Measurements from ENCODE around the gene ARPC5.

Gene ARPC5

GRCh38 chr1:183592733-183593132 lies 42.9 kb downstream of the ARPC5 start:
- H3K9ac ChIP-seq (ENCODE audit: low read depth, low read length, poor library complexity, severe bottlenecking) = no peak overlapping the region
- H3K4me2 ChIP-seq (ENCODE audit: low read depth, low read length, poor library complexity, severe bottlenecking) = no peak overlapping the region
- no peaks in the 10 kb centered on the region for H3K27me3 ChIP-seq (ENCODE audit: insufficient read depth, low read length, poor library complexity, severe bottlenecking)
- H3K9me3 ChIP-seq (ENCODE audit: insufficient read depth, low read depth, low read length) = no peaks in the 10 kb centered on the region
- no peaks in the 10 kb centered on the region for H3K9me2 ChIP-seq (replicated peaks; ENCODE audit: low read depth, low read length)
- H3F3A ChIP-seq (ENCODE audit: low read depth) = no peaks in the 10 kb centered on the region
- no peak overlapping the region for H2AFZ ChIP-seq (ENCODE audit: low read length)
- no peaks in the 10 kb centered on the region for H3K36me3 ChIP-seq (ENCODE audit: insufficient read depth, low read length)
- TF ChIP-seq CTCF (conservative IDR thresholded peaks at IDR 0.05; ENCODE audit: low read length) (no peak), EZH2phosphoT487 (IDR thresholded peaks at IDR 0.05; ENCODE audit: borderline replicate concordance) (no peak)
- no peak overlapping the region for H3K4me3 ChIP-seq (ENCODE audit: low read length, poor library complexity, severe bottlenecking)
- H4K20me1 ChIP-seq (ENCODE audit: insufficient read depth, low read length, poor library complexity, severe bottlenecking) = no peaks in the 10 kb centered on the region
- no peaks in the 10 kb centered on the region for H3K79me2 ChIP-seq (ENCODE audit: insufficient read depth, low read length)
- H3K4me1 ChIP-seq (ENCODE audit: insufficient read depth, low read length, poor library complexity, severe bottlenecking) = peaks cover 10% of the 10 kb centered on the region

- H3K9ac ChIP-seq (ENCODE audit: low read depth, low read length, poor library complexity, severe bottlenecking) = no peak within 1 kb of the TSS
- peak within 1 kb of the TSS; percentile 35 for H3K4me3 ChIP-seq (ENCODE audit: low read length, poor library complexity, severe bottlenecking)
- no peaks in the 10 kb centered on the region for H4K20me1 ChIP-seq (ENCODE audit: insufficient read depth, low read length, poor library complexity, severe bottlenecking)
- no peaks in the 10 kb centered on the region for H3K9me2 ChIP-seq (replicated peaks; ENCODE audit: low read depth, low read length)
- no peaks in the 10 kb centered on the region for H3K79me2 ChIP-seq (ENCODE audit: insufficient read depth, low read length)
- H3K4me2 ChIP-seq (ENCODE audit: low read depth, low read length, poor library complexity, severe bottlenecking) = peak within 1 kb of the TSS; percentile 27
- H3K9me3 ChIP-seq (ENCODE audit: insufficient read depth, low read depth, low read length) = no peaks in the 10 kb centered on the region
- TF ChIP-seq EZH2phosphoT487 (IDR thresholded peaks at IDR 0.05; ENCODE audit: borderline replicate concordance) (no peak), CTCF (conservative IDR thresholded peaks at IDR 0.05; ENCODE audit: low read length) (no peak)
- H2AFZ ChIP-seq (ENCODE audit: low read length) = peak within 1 kb of the TSS; percentile 70
- no peaks in the 10 kb centered on the region for H3K36me3 ChIP-seq (ENCODE audit: insufficient read depth, low read length)
- H3F3A ChIP-seq (ENCODE audit: low read depth) = no peaks in the 10 kb centered on the region
- H3K27me3 ChIP-seq (ENCODE audit: insufficient read depth, low read length, poor library complexity, severe bottlenecking) = no peaks in the 10 kb centered on the region
- peaks cover 10% of the 10 kb centered on the region for H3K4me1 ChIP-seq (ENCODE audit: insufficient read depth, low read length, poor library complexity, severe bottlenecking)
Observed at GRCh38 chr1:183590244-183591191, 45.1 kb downstream of the ARPC5 start, which contains the start of gene NCF2. NCF2 (minus strand) TSS chr1:183590459; CDS start chr1:183590329, 130 bp downstream.

GRCh38 chr1:183589874-183590243 lies 45.7 kb downstream of the ARPC5 start:
- peak overlapping the region; percentile 70 for H2AFZ ChIP-seq (ENCODE audit: low read length)
- peaks cover 10% of the 10 kb centered on the region for H3K4me1 ChIP-seq (ENCODE audit: insufficient read depth, low read length, poor library complexity, severe bottlenecking)

More at GRCh38 chr1:183589874-183590243, 45.7 kb downstream of the ARPC5 start:
- Histone ChIP-seq H3K9ac (ENCODE audit: low read depth, low read length, poor library complexity, severe bottlenecking) (no peak overlapping the region), H3K9me2 (replicated peaks; ENCODE audit: low read depth, low read length) (no peaks in the 10 kb centered on the region), H3K4me3 (ENCODE audit: low read length, poor library complexity, severe bottlenecking) (peak overlapping the region; percentile 35), H3K9me3 (ENCODE audit: insufficient read depth, low read depth, low read length) (no peaks in the 10 kb centered on the region), H4K20me1 (ENCODE audit: insufficient read depth, low read length, poor library complexity, severe bottlenecking) (no peaks in the 10 kb centered on the region), H3F3A (ENCODE audit: low read depth) (no peaks in the 10 kb centered on the region), H3K4me2 (ENCODE audit: low read depth, low read length, poor library complexity, severe bottlenecking) (peak overlapping the region; percentile 27), H3K79me2 (ENCODE audit: insufficient read depth, low read length) (no peaks in the 10 kb centered on the region), H3K36me3 (ENCODE audit: insufficient read depth, low read length) (no peaks in the 10 kb centered on the region), H3K27me3 (ENCODE audit: insufficient read depth, low read length, poor library complexity, severe bottlenecking) (no peaks in the 10 kb centered on the region)
- TF ChIP-seq EZH2phosphoT487 (IDR thresholded peaks at IDR 0.05; ENCODE audit: borderline replicate concordance) (no peak), CTCF (conservative IDR thresholded peaks at IDR 0.05; ENCODE audit: low read length) (no peak)
